Mucosa of rectum (tissue), 2 donors: Measurements from ENCODE around the gene LACTB.
"Not testable (repeated sequence)": the region's sequence is repeated elsewhere in the genome, so short reads cannot be mapped to it uniquely, and the experiment has no call there.

Source experiments
- H3K27ac ChIP-seq, 2 donors: one replicate each; pipeline ENCODE4 v1.7.0; 2013; ENCODE audit warnings: inconsistent platforms in 2 of 2, low read depth in 2 of 2, low read length in 2 of 2
- H3K27me3 ChIP-seq, 2 donors: one replicate each; pipeline ENCODE4 v1.7.0; 2013; ENCODE audit warnings: low read length in 2 of 2; ENCODE audit not compliant: control insufficient read depth in 2 of 2, insufficient read depth in 2 of 2
- H3K36me3 ChIP-seq, 2 donors: one replicate each; pipeline ENCODE4 v1.7.0; 2013; ENCODE audit warnings: low read length in 2 of 2; ENCODE audit not compliant: control insufficient read depth in 2 of 2, insufficient read depth in 2 of 2
- H3K4me1 ChIP-seq, 2 donors: one replicate each; pipeline ENCODE4 v1.7.0; 2013; ENCODE audit warnings: low read length in 2 of 2, mild to moderate bottlenecking in 1 of 2; ENCODE audit not compliant: control insufficient read depth in 2 of 2, insufficient read depth in 2 of 2
- H3K4me3 ChIP-seq, 2 donors: one replicate each; pipeline ENCODE4 v1.7.0; 2013; ENCODE audit warnings: low read length in 2 of 2
- H3K9ac ChIP-seq, 2 donors: one replicate each; pipeline ENCODE4 v1.7.0; 2013; ENCODE audit warnings: low read length in 2 of 2, low read depth in 1 of 2, mild to moderate bottlenecking in 1 of 2
- H3K9me3 ChIP-seq, 2 donors: one replicate each; pipeline ENCODE4 v1.7.0; 2013; ENCODE audit warnings: low read length in 2 of 2; ENCODE audit not compliant: control insufficient read depth in 2 of 2
- donor health status: healthy.
- donor health status: Normal muscosa, but diverticular disease.

LACTB gene

GRCh38 chr15:63089260-63090043, 32.2 kb upstream of the LACTB start:
- no peaks in the 10 kb centered on the region for H3K27me3 ChIP-seq
- no peak overlapping the region for H3K4me3 ChIP-seq
- H3K9me3 ChIP-seq: no peaks in the 10 kb centered on the region
- peaks cover 6 to 16% of the 10 kb centered on the region in 2 donors for H3K4me1 ChIP-seq
- H3K27ac ChIP-seq: peak overlapping the region; percentile 63 to 68
- H3K9ac ChIP-seq: peak overlapping the region in 1 of 2 donors; percentile 44
- no peaks in the 10 kb centered on the region for H3K36me3 ChIP-seq

DNA sequence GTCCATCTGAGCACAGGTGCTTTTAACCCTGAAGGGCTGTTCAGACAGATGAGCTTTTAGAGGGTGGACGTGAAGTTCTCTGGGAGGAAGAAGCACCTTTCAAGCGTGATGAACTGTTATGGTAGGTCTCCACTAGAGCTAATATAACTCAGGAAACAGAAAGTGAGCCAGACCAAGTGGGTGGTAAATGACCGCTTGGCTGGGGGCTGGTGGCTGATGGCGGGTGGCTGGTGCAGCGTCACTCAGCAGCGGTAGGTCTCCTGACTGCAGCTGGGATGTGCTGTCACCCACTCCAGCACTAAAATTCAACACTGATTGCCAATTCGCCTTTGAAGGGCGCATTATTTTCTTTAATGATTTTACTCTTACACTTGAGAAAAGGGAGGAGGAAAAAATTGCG, 31.2 kb upstream of the LACTB start:
- Histone ChIP-seq H3K9ac (no peak overlapping the region), H3K4me1 (peaks cover 6 to 19% of the 10 kb centered on the region in 2 donors), H3K4me3 (no peak overlapping the region), H3K27ac (peak overlapping the region; percentile 1 to 68), H3K9me3 (no peaks in the 10 kb centered on the region), H3K36me3 (no peaks in the 10 kb centered on the region), H3K27me3 (no peaks in the 10 kb centered on the region)

GRCh38 chr15:63090887-63091286, 30.8 kb upstream of the LACTB start:
- Histone ChIP-seq H3K9ac (no peak overlapping the region), H3K27me3 (no peaks in the 10 kb centered on the region), H3K27ac (no peak overlapping the region), H3K36me3 (no peaks in the 10 kb centered on the region), H3K4me1 (peaks cover 6 to 19% of the 10 kb centered on the region in 2 donors), H3K9me3 (no peaks in the 10 kb centered on the region), H3K4me3 (no peak overlapping the region)

DNA sequence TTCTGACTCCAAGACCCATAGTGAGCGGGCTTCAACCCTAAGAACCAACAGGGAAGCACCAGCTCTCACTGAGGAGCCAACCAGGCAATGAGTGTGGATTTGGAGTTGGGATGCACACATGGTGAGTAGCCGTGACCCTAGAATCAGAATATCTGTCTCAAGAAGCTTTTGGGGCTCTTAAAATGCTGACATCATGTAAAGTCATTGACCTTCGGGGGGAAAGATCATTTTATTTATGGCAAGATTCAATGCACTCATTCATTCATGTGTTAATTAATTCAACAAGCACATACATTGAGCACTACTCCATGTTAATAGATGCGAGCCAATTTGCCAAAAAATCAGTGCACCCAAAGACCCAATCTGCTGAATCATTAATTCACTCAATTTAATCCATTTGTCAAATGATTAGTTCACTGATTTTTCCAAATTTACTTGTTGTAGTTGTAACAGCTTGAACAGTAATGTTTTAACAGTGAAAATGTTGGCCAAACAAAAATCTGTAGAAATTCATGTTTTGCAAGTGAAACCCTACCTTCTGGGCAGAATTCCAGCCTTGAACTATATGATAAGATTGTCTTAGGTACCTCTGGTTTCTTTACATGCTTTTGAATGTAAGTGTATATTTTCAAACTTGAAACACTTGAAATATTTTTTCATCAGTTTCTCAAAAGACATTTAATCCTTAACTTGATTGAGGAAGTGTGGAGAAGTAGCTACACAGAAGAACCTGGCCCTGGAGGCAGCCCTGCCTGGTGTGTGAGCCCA, 29.8 kb upstream of the LACTB start:
- H3K27ac ChIP-seq: no peak overlapping the region
- no peak overlapping the region for H3K4me3 ChIP-seq

DNA sequence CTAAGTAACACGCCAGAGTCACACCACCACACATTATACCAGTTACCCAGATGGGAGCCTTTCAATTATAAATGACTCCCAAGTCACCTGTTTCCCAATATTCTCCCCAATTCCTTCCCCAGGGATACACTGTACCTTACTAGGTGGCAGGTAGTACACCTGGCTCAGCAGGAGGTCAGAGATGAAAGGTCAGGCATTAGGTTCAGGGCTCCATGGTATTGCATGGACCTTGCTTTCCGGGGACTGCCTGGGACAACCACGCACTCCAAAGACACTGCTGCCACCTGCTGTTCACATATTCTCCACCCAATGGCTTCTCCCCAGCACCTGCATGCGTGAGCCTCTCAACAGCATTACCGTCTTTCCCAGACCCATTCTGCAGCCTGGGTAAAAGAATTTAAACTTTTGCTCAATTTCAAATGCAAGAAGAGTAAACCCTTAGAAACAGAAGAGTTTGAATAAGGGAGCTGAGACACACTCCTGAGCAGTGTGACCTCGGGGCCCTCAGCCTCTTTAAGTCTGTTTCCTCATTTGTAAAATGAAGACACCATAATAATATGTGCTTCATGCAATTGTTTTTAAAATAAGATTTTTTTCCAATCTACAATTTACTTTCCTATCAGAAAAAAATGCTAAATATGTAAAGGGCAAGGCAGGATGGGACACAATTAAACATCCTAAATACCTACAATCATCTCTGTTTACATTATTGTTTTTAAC, 28.0 kb upstream of the LACTB start:
- no peak overlapping the region for H3K4me3 ChIP-seq
- peaks cover 5 to 19% of the 10 kb centered on the region in 2 donors for H3K4me1 ChIP-seq
- H3K27me3 ChIP-seq: no peaks in the 10 kb centered on the region
- no peak overlapping the region for H3K27ac ChIP-seq
- peak overlapping the region in 1 of 2 donors; percentile 13 for H3K9ac ChIP-seq
- no peaks in the 10 kb centered on the region for H3K9me3 ChIP-seq
- no peaks in the 10 kb centered on the region for H3K36me3 ChIP-seq

More for the DNA sequence above, 29.8 kb upstream of the LACTB start:
- no peaks in the 10 kb centered on the region for H3K36me3 ChIP-seq
- peaks cover 6 to 19% of the 10 kb centered on the region in 2 donors for H3K4me1 ChIP-seq
- no peak overlapping the region for H3K9ac ChIP-seq
- no peaks in the 10 kb centered on the region for H3K9me3 ChIP-seq
- H3K27me3 ChIP-seq: no peaks in the 10 kb centered on the region

DNA sequence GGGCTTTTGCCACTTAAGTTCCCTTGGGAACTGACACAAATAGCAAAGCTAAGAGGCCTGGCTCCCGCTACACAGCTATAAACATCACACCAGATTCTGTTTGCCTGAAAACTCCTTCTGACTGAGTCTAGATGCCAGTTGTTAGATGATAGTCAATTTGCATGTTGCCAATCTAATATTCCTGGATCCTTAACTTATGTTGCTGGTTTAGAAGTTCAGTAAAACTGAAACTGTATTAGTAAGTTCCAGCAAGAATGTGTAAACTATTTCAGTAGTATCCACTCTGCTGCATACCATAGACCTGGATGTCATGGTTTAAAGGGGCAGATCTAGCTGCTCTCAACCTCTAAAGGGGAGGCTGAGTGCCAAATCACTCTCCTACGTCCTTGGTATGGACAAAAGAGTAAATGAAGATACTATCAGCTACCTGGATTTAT, 27.1 kb upstream of the LACTB start:
- H3K36me3 ChIP-seq: no peaks in the 10 kb centered on the region
- H3K4me3 ChIP-seq: no peak overlapping the region
- no peaks in the 10 kb centered on the region for H3K9me3 ChIP-seq
- no peak overlapping the region for H3K9ac ChIP-seq
- H3K4me1 ChIP-seq: peaks cover 2 to 11% of the 10 kb centered on the region in 2 donors
- no peak overlapping the region for H3K27ac ChIP-seq
- no peaks in the 10 kb centered on the region for H3K27me3 ChIP-seq

DNA sequence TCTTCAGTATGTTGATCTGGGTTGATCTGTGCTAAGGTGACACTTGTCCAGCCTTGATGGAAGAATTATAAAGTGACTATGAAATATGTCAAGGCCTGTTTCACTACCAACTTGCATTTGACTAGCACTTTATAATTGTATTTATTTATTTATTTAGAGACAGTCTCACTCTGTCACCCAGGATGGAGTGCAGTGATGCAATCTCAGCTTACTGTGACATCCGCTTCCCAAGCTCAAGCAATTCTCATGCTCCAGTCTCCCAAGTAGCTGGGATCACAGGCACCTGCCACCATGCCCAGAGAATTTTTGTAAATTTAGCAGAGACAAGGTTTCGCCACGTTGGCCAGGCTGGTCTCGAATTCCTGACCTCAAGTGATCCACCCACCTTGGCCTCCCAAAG, 25.5 kb upstream of the LACTB start:
- Histone ChIP-seq H3K27ac (no peak overlapping the region), H3K4me3 (no peak overlapping the region), H3K36me3 (no peaks in the 10 kb centered on the region)

GRCh38 chr15:63098901-63099300, 22.8 kb upstream of the LACTB start:
- not testable (repeated sequence) for H3K4me3 ChIP-seq, H3K27ac ChIP-seq, H3K36me3 ChIP-seq, H3K4me1 ChIP-seq, H3K27me3 ChIP-seq, H3K9me3 ChIP-seq, H3K9ac ChIP-seq

More for the DNA sequence above, 25.5 kb upstream of the LACTB start:
- no peaks in the 10 kb centered on the region for H3K27me3 ChIP-seq
- H3K9ac ChIP-seq: no peak overlapping the region
- peaks cover 0 to 7% of the 10 kb centered on the region in 2 donors for H3K4me1 ChIP-seq
- H3K9me3 ChIP-seq: no peaks in the 10 kb centered on the region

DNA sequence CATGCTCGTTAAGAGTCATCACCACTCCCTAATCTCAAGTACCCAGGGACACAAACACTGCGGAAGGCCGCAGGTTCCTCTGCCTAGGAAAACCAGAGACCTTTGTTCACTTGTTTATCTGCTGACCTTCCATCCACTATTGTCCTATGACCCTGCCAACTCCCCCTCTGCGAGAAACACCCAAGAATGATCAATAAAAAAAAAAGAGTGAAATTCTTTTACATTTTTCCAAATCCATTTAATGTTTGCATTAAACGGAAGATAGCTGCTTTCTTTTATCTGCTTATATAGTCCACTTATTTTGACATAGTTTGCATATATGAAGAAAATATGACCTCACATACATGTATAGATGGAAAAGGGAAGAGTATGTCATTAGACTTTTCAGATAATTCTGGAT, 22.1 kb upstream of the LACTB start:
- not testable (repeated sequence) for H3K27me3 ChIP-seq

DNA sequence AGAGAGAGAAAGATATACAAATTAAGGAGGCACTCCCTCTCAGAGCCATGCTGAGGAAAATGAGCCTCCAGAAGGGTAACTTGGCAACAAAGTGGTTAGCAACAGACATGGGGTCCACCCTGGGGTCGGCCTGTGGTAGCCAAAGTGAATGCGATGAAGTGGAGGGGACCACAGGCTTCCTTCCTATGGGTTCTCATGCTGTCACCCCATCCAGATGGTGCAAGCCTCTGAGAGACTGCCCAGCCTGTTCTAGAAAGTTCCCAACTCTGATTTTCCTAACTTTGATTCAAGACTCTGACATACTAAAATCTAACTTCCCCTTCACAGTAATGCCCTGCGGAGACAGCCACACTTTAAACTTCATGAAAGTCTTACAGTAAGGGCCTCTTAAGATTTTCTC, 18.2 kb upstream of the LACTB start:
- Histone ChIP-seq H3K9ac (no peak overlapping the region), H3K36me3 (no peaks in the 10 kb centered on the region), H3K27ac (no peak overlapping the region), H3K4me1 (peaks cover 4 to 5% of the 10 kb centered on the region in 2 donors), H3K4me3 (no peak overlapping the region), H3K27me3 (no peaks in the 10 kb centered on the region), H3K9me3 (no peaks in the 10 kb centered on the region)

More for the DNA sequence above, 22.1 kb upstream of the LACTB start:
- H3K27ac ChIP-seq, H3K9ac ChIP-seq, H3K36me3 ChIP-seq, H3K4me1 ChIP-seq, H3K4me3 ChIP-seq, H3K9me3 ChIP-seq: not testable (repeated sequence)
